ENCODE data around the gene C1QTNF8.

C1QTNF8 gene

GRCh38 chr16:1125471-1125870 lies 29.4 kb upstream of the C1QTNF8 start:
- Histone ChIP-seq H3K4me1 (ENCODE audit: insufficient read depth, low read length) (no peaks in the 10 kb centered on the region), H3K27ac (ENCODE audit: low read depth, low read length) (no peak overlapping the region)

GRCh38 chr16:1124795-1125194 lies 28.8 kb upstream of the C1QTNF8 start:
- Histone ChIP-seq H3K4me3 (ENCODE audit: low read depth in 1 of 2, low read length in 2 of 2) (no peak overlapping the region), H3K9ac (ENCODE audit: low read length) (no peak overlapping the region), H3K27ac (ENCODE audit: low read depth, low read length) (no peak overlapping the region), H3K4me1 (ENCODE audit: insufficient read depth, low read length) (no peaks in the 10 kb centered on the region), H3K27me3 (ENCODE audit: control insufficient read depth in 1 of 2, insufficient read depth in 2 of 2, low read length in 2 of 2) (peaks cover 0 to 7% of the 10 kb centered on the region in 2 donors), H3K9me3 (ENCODE audit: low read length) (no peaks in the 10 kb centered on the region), H3K36me3 (ENCODE audit: insufficient read depth, low read length) (no peaks in the 10 kb centered on the region)

More at GRCh38 chr16:1125471-1125870, 29.4 kb upstream of the C1QTNF8 start:
- peaks cover 0 to 7% of the 10 kb centered on the region in 2 donors for H3K27me3 ChIP-seq (ENCODE audit: control insufficient read depth in 1 of 2, insufficient read depth in 2 of 2, low read length in 2 of 2)
- no peaks in the 10 kb centered on the region for H3K36me3 ChIP-seq (ENCODE audit: insufficient read depth, low read length)
- no peaks in the 10 kb centered on the region for H3K9me3 ChIP-seq (ENCODE audit: low read length)
- no peak overlapping the region for H3K9ac ChIP-seq (ENCODE audit: low read length)
- no peak overlapping the region for H3K4me3 ChIP-seq (ENCODE audit: low read depth in 1 of 2, low read length in 2 of 2)

GRCh38 chr16:1124291-1124690 lies 28.2 kb upstream of the C1QTNF8 start:
- Histone ChIP-seq H3K27ac (ENCODE audit: low read depth, low read length) (no peak overlapping the region), H3K27me3 (ENCODE audit: control insufficient read depth in 1 of 2, insufficient read depth in 2 of 2, low read length in 2 of 2) (peaks cover 0 to 7% of the 10 kb centered on the region in 2 donors), H3K9ac (ENCODE audit: low read length) (no peak overlapping the region), H3K4me1 (ENCODE audit: insufficient read depth, low read length) (no peaks in the 10 kb centered on the region), H3K36me3 (ENCODE audit: insufficient read depth, low read length) (no peaks in the 10 kb centered on the region), H3K9me3 (ENCODE audit: low read length) (no peaks in the 10 kb centered on the region), H3K4me3 (ENCODE audit: low read depth in 1 of 2, low read length in 2 of 2) (no peak overlapping the region)

- peaks cover 0 to 7% of the 10 kb centered on the region in 2 donors for H3K27me3 ChIP-seq (ENCODE audit: control insufficient read depth in 1 of 2, insufficient read depth in 2 of 2, low read length in 2 of 2)
- no peaks in the 10 kb centered on the region for H3K9me3 ChIP-seq (ENCODE audit: low read length)
- H3K4me3 ChIP-seq (ENCODE audit: low read depth in 1 of 2, low read length in 2 of 2): no peak overlapping the region
- no peaks in the 10 kb centered on the region for H3K4me1 ChIP-seq (ENCODE audit: insufficient read depth, low read length)
- H3K27ac ChIP-seq (ENCODE audit: low read depth, low read length): no peak overlapping the region
- H3K9ac ChIP-seq (ENCODE audit: low read length): no peak overlapping the region
- H3K36me3 ChIP-seq (ENCODE audit: insufficient read depth, low read length): no peaks in the 10 kb centered on the region
Observed at GRCh38 chr16:1123525-1124230, 27.6 kb upstream of the C1QTNF8 start.

- Histone ChIP-seq H3K4me1 (ENCODE audit: insufficient read depth, low read length) (no peaks in the 10 kb centered on the region), H3K27ac (ENCODE audit: low read depth, low read length) (no peak overlapping the region), H3K4me3 (ENCODE audit: low read depth in 1 of 2, low read length in 2 of 2) (no peak overlapping the region), H3K9me3 (ENCODE audit: low read length) (no peaks in the 10 kb centered on the region), H3K36me3 (ENCODE audit: insufficient read depth, low read length) (no peaks in the 10 kb centered on the region), H3K9ac (ENCODE audit: low read length) (no peak overlapping the region), H3K27me3 (ENCODE audit: control insufficient read depth in 1 of 2, insufficient read depth in 2 of 2, low read length in 2 of 2) (peaks cover 0 to 7% of the 10 kb centered on the region in 2 donors)
Observed at GRCh38 chr16:1122398-1122765, 26.3 kb upstream of the C1QTNF8 start.

GRCh38 chr16:1121601-1122397 lies 25.8 kb upstream of the C1QTNF8 start:
- Histone ChIP-seq H3K36me3 (ENCODE audit: insufficient read depth, low read length) (no peaks in the 10 kb centered on the region), H3K9me3 (ENCODE audit: low read length) (no peaks in the 10 kb centered on the region), H3K27ac (ENCODE audit: low read depth, low read length) (no peak overlapping the region), H3K9ac (ENCODE audit: low read length) (no peak overlapping the region), H3K4me1 (ENCODE audit: insufficient read depth, low read length) (no peaks in the 10 kb centered on the region), H3K4me3 (ENCODE audit: low read depth in 1 of 2, low read length in 2 of 2) (no peak overlapping the region), H3K27me3 (ENCODE audit: control insufficient read depth in 1 of 2, insufficient read depth in 2 of 2, low read length in 2 of 2) (peaks cover 0 to 7% of the 10 kb centered on the region in 2 donors)

- peaks cover 0 to 7% of the 10 kb centered on the region in 2 donors for H3K27me3 ChIP-seq (ENCODE audit: control insufficient read depth in 1 of 2, insufficient read depth in 2 of 2, low read length in 2 of 2)
- H3K27ac ChIP-seq (ENCODE audit: low read depth, low read length): no peak overlapping the region
- no peak overlapping the region for H3K4me3 ChIP-seq (ENCODE audit: low read depth in 1 of 2, low read length in 2 of 2)
- no peaks in the 10 kb centered on the region for H3K9me3 ChIP-seq (ENCODE audit: low read length)
- H3K4me1 ChIP-seq (ENCODE audit: insufficient read depth, low read length): no peaks in the 10 kb centered on the region
- no peak overlapping the region for H3K9ac ChIP-seq (ENCODE audit: low read length)
- H3K36me3 ChIP-seq (ENCODE audit: insufficient read depth, low read length): no peaks in the 10 kb centered on the region
Observed at GRCh38 chr16:1121009-1121408, 25.0 kb upstream of the C1QTNF8 start.

GRCh38 chr16:1120577-1120941 lies 24.5 kb upstream of the C1QTNF8 start:
- Histone ChIP-seq H3K9ac (ENCODE audit: low read length) (no peak overlapping the region), H3K9me3 (ENCODE audit: low read length) (no peaks in the 10 kb centered on the region), H3K27me3 (ENCODE audit: control insufficient read depth in 1 of 2, insufficient read depth in 2 of 2, low read length in 2 of 2) (peaks cover 0 to 7% of the 10 kb centered on the region in 2 donors), H3K4me3 (ENCODE audit: low read depth in 1 of 2, low read length in 2 of 2) (no peak overlapping the region), H3K36me3 (ENCODE audit: insufficient read depth, low read length) (no peaks in the 10 kb centered on the region), H3K4me1 (ENCODE audit: insufficient read depth, low read length) (no peaks in the 10 kb centered on the region), H3K27ac (ENCODE audit: low read depth, low read length) (no peak overlapping the region)

- H3K4me3 ChIP-seq (ENCODE audit: low read depth in 1 of 2, low read length in 2 of 2): no peak overlapping the region
- no peaks in the 10 kb centered on the region for H3K36me3 ChIP-seq (ENCODE audit: insufficient read depth, low read length)
- H3K9ac ChIP-seq (ENCODE audit: low read length): no peak overlapping the region
- H3K27me3 ChIP-seq (ENCODE audit: control insufficient read depth in 1 of 2, insufficient read depth in 2 of 2, low read length in 2 of 2): peaks cover 0 to 7% of the 10 kb centered on the region in 2 donors
- no peak overlapping the region for H3K27ac ChIP-seq (ENCODE audit: low read depth, low read length)
- no peaks in the 10 kb centered on the region for H3K9me3 ChIP-seq (ENCODE audit: low read length)
- H3K4me1 ChIP-seq (ENCODE audit: insufficient read depth, low read length): no peaks in the 10 kb centered on the region
Observed at GRCh38 chr16:1119766-1120576, 23.9 kb upstream of the C1QTNF8 start.

- H3K9ac ChIP-seq (ENCODE audit: low read length): no peak overlapping the region
- H3K4me1 ChIP-seq (ENCODE audit: insufficient read depth, low read length): no peaks in the 10 kb centered on the region
- no peaks in the 10 kb centered on the region for H3K36me3 ChIP-seq (ENCODE audit: insufficient read depth, low read length)
- H3K27me3 ChIP-seq (ENCODE audit: control insufficient read depth in 1 of 2, insufficient read depth in 2 of 2, low read length in 2 of 2): peaks cover 0 to 7% of the 10 kb centered on the region in 2 donors
- H3K27ac ChIP-seq (ENCODE audit: low read depth, low read length): no peak overlapping the region
- no peaks in the 10 kb centered on the region for H3K9me3 ChIP-seq (ENCODE audit: low read length)
- no peak overlapping the region for H3K4me3 ChIP-seq (ENCODE audit: low read depth in 1 of 2, low read length in 2 of 2)
Observed at GRCh38 chr16:1119129-1119528, 23.1 kb upstream of the C1QTNF8 start.

- Histone ChIP-seq H3K27me3 (ENCODE audit: control insufficient read depth in 1 of 2, insufficient read depth in 2 of 2, low read length in 2 of 2) (no peaks in the 10 kb centered on the region), H3K4me1 (ENCODE audit: insufficient read depth, low read length) (no peaks in the 10 kb centered on the region)
Observed at GRCh38 chr16:1117926-1118325, 21.9 kb upstream of the C1QTNF8 start.

More at GRCh38 chr16:1117926-1118325, 21.9 kb upstream of the C1QTNF8 start:
- Histone ChIP-seq H3K36me3 (ENCODE audit: insufficient read depth, low read length) (no peaks in the 10 kb centered on the region), H3K9ac (ENCODE audit: low read length) (no peak overlapping the region), H3K27ac (ENCODE audit: low read depth, low read length) (no peak overlapping the region), H3K4me3 (ENCODE audit: low read depth in 1 of 2, low read length in 2 of 2) (no peak overlapping the region), H3K9me3 (ENCODE audit: low read length) (no peaks in the 10 kb centered on the region)

Measured in muscle layer of colon (tissue), 2 donors.